NB4 (cell line): ENCODE data around the gene GOLGA1.

Experiments used
- MYC ChIP-seq: IDR thresholded peaks from 2 replicates; pipeline ENCODE4 v1.6.1; 2011; ENCODE audit warnings: low read depth, low read length
- POLR2A ChIP-seq: IDR thresholded peaks from 2 replicates; pipeline ENCODE4 v1.6.1; 2011; ENCODE audit warnings: mild to moderate bottlenecking; ENCODE audit not compliant: insufficient read length; ENCODE audit errors: extremely low read depth
- TF ChIP-seq, protein P1 (sequence below): IDR thresholded peaks from one replicate; pipeline ENCODE4 v1.5.1; 2012; ENCODE audit warnings: low read depth, low read length

DNA sequence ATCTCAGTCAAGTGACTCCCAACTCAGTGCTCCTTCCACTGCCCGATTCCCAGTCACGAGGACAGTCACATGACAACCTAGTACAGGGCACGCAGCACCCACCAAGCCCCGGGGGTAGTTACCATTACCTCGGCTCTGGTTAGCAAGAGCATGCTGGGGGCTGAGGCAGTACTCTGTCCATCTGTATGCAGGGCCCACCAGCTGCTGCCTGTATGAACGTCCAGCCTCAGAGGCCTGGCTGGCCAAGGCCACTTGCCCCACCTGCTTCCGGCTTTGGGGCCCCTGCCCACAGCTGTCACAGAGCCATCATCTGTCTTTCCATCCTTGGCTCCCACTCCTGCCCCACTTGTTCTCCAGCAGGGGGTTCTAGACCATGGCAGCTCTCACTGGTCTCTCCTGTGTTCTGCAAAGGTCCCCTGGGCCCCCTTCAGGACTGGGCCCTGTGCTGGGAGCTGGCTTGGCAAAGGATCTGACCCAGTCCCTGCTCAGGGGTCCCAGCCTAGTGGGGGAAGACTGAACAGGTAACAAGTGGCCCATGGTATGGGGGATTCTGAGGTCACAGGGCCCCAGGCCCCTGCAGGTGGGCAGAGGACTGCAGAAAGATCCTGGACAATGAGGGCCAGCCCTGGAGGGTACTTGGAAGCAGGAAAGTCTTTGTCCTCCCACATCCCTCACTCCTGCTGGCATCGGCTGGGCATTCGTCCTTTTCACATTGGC is 82.4 kb downstream of the GOLGA1 start:
- TF ChIP-seq, protein P1, sequence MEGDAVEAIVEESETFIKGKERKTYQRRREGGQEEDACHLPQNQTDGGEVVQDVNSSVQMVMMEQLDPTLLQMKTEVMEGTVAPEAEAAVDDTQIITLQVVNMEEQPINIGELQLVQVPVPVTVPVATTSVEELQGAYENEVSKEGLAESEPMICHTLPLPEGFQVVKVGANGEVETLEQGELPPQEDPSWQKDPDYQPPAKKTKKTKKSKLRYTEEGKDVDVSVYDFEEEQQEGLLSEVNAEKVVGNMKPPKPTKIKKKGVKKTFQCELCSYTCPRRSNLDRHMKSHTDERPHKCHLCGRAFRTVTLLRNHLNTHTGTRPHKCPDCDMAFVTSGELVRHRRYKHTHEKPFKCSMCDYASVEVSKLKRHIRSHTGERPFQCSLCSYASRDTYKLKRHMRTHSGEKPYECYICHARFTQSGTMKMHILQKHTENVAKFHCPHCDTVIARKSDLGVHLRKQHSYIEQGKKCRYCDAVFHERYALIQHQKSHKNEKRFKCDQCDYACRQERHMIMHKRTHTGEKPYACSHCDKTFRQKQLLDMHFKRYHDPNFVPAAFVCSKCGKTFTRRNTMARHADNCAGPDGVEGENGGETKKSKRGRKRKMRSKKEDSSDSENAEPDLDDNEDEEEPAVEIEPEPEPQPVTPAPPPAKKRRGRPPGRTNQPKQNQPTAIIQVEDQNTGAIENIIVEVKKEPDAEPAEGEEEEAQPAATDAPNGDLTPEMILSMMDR = no peak
- TF ChIP-seq POLR2A (no peak), MYC (no peak)
